ENCODE results near the gene LHX1.

Gene LHX1

GRCh38 chr17:36923814-36924221 is 13.5 kb upstream of the LHX1 start:
- DNase-seq = no peak

- no peak for DNase-seq
These were observed 11.0 kb upstream of the LHX1 start for GRCh38 chr17:36926226-36926625.

- no peak for DNase-seq
These were observed 10.6 kb upstream of the LHX1 start for GRCh38 chr17:36926701-36927100.

GRCh38 chr17:36928471-36929345 is 8.6 kb upstream of the LHX1 start:
- no peak for DNase-seq

- DNase-seq = no peak
These were observed 7.3 kb upstream of the LHX1 start for GRCh38 chr17:36929851-36930582.

- DNase-seq = no peak
These were observed 6.7 kb upstream of the LHX1 start for GRCh38 chr17:36930583-36930900.

GRCh38 chr17:36931096-36931696 is 6.1 kb upstream of the LHX1 start:
- DNase-seq = no peak

GRCh38 chr17:36931697-36932382 is 5.4 kb upstream of the LHX1 start:
- DNase-seq = no peak

GRCh38 chr17:36932383-36932693 is 4.9 kb upstream of the LHX1 start:
- DNase-seq = no peak

- DNase-seq = no peak
These were observed 4.4 kb upstream of the LHX1 start for GRCh38 chr17:36932694-36933511.

- DNase-seq = no peak
These were observed 3.6 kb upstream of the LHX1 start for GRCh38 chr17:36933512-36934143.

GRCh38 chr17:36934144-36934691 is 3.1 kb upstream of the LHX1 start:
- DNase-seq = peak; percentile 31

GRCh38 chr17:36934692-36935630 is 2.3 kb upstream of the LHX1 start:
- DNase-seq = no peak

- DNase-seq = no peak
These were observed 1.4 kb upstream of the LHX1 start for GRCh38 chr17:36935671-36936454.

GRCh38 chr17:36936455-36937000 is 747 bp upstream of the LHX1 start:
- DNase-seq = no peak

GRCh38 chr17:36937959-36938565 is 787 bp downstream of the LHX1 start:
- DNase-seq = no peak

GRCh38 chr17:36938566-36939051 is 1.3 kb downstream of the LHX1 start:
- no peak for DNase-seq

- no peak for DNase-seq
These were observed 2.0 kb downstream of the LHX1 start for GRCh38 chr17:36939052-36939801.
